Activated CD8-positive, alpha-beta memory T cell treated with anti-CD3 and anti-CD28 coated beads for 48 hours (primary cell): ENCODE measurements around the gene NUBPL.
"Not testable (repeated sequence)": the region's sequence is repeated elsewhere in the genome, so short reads cannot be mapped to it uniquely, and the experiment has no call there.

ENCODE experiments used
- DNase-seq, 3 experiments: peaks; one replicate each; pipeline ENCODE4 v3.0.0-alpha.2; 2020; ENCODE audit warnings: low read depth in 2 of 3, low spot score in 2 of 3

The NUBPL gene

GRCh38 chr14:31668348-31668747, 107.1 kb downstream of the NUBPL start:
- DNase-seq, result no peak

- no peak for DNase-seq
These were observed 111.5 kb downstream of the NUBPL start for GRCh38 chr14:31672709-31673108.

GRCh38 chr14:31677052-31677451, 115.8 kb downstream of the NUBPL start:
- no peak for DNase-seq

DNA sequence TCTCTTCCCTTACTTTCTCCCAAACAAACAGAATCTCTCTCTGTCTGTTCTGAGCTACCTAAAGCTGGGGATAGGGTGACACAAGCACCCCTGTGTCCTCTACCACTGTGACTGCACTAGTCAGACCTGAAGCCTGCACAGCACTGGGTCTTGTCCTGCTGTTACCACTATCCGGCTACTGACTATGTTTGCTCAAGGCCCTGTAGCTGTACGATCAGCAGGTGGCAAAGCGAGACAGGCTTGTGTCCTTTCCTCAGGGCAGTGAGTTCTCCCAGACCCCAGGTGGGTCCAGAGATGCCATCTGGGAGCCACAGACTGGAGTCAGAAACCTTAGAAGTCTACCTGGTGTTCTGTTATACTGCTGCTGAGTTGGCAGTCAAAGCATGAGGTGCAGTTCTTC, 116.4 kb downstream of the NUBPL start:
- no peak for DNase-seq

DNA sequence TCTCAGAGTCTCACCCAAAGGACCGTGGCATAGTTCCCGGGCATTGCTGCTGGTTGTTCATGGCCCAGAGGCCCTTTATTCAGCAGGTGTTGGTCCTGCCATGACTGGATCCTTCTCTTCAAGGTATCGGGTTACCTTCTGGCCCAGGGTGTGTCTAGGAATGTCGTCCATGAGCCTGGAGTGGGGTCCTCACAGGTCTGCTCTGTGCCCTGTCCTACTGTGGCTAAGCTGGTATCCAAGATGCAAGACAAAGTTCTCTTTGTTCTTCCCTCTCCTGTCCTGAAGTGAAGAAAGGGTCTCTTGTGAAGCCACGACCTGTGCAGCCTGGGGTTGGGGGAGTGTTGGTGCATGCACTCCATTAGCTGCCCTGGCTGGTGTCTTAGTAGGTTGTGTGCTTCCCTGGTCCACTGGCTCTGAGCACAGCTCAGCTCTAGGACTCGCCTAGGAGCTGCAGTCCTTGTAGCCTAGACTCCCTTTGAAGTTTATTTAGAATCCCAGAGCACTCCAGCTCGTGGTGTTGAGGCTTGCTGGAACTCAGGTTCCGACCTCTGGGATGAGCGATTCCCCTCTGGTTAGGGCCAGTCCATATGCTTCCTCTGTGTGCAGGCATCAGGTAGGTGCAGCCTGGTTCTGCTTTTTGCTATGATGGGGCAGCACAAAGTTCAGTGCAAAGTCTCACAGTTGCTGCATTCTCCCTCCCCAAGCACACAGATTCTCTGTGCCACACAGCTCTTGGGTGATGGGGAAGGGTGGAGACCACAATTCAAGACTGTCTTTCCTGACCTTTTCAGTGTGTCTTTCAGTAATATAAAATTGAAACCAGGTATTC, 117.4 kb downstream of the NUBPL start:
- no peak for DNase-seq

DNA sequence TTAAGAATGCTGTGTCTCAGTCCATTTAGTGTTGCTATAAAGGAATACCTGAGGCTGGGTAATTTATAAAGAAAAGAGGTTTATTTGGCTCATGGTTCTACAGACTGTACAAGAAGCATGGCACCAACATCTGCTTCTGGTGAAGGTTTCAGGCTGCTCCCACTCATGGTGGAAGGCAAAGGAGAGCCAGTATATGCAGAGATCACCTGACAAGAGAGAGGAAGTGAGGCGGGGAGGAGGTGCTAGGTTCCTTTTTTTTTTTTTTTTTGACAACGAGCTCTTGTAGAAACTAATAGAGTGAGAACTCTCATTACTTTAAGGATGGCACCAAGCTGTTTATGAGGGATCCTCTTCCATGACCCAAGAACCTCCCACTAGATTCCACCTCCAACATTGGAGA, 121.6 kb downstream of the NUBPL start:
- DNase-seq, result no peak

- no peak for DNase-seq
These were observed 126.5 kb downstream of the NUBPL start for GRCh38 chr14:31687726-31688125.

GRCh38 chr14:31690056-31690455, 128.9 kb downstream of the NUBPL start:
- DNase-seq, result no peak

- DNase-seq, result no peak
These were observed 131.2 kb downstream of the NUBPL start for GRCh38 chr14:31692376-31692781.

DNA sequence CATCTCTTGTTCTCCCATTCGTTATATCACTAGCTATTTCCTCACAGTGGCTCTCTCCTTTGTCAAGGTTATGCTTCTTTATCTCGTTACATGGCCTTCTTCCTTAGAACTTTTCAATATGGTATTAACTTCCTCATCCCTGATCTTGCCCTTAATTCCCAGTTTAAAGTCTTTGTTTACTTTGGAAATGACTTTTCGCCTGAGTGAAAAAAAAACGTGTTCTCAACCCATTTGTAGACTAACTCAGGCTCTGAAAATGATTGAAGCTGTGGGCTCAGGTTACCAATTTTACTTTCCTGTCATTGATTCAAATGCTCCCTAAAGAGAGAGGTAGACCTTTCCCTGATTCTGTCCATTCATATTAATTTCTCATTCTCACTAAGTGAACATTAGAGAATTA, 135.2 kb downstream of the NUBPL start:
- no peak for DNase-seq

DNA sequence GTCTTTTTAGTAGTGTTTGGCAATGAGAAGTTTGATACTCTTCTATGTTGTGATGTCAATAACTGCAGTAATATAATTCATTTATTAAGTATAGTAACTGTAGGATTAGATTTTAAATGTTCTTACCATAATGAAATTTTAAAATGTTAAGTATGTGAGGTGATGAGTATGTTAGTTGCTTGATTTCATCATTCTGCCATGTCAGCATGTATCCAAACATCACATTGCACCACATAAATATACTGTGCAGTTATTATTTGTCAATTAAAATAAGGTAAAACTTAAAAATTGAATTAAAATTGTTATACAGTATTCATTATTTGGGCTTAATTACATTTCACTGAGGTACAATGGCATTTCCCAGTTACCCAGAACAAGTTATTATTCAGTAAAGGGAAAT, 138.6 kb downstream of the NUBPL start:
- DNase-seq, result no peak

DNA sequence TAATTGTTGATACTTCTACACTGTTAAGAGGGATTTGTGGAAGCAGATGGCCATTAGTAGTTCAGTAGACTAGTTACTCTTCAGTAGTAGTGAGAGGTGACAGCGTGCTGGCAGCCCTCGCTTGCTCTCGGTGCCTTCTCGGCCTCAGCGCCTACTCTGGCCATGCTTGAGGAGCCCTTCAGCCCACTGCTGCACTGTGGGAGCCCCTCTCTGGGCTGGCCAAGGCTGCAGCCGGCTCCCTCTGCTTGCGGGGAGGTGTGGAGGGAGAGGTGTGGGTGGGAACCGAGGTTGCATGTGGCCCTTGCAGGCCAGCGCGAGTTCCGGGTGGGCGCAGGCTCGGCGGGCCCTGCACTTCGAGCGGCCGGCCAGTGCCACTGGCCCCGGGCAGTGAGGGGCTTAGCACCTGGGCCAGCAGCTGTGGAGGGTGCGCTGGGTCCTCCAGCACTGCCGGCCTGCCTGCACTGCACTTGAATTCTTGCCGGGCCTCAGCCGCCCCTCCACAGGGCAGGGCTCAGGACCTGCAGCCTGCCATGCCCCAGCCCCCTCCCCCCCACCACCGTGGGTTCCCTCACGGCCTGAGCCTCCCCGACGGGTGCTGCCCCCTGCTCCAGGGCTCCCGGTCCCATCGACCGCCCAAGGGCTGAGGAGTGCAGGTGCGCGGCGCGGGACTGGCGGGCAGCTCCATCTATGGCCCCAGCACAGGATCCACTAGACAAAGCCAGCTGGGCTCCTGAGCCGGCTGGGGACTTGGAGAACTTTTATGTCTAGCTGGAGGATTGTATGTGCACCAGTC, 139.3 kb downstream of the NUBPL start:
- no peak for DNase-seq

- no peak for DNase-seq
These were observed 140.9 kb downstream of the NUBPL start for GRCh38 chr14:31702130-31702529.

GRCh38 chr14:31703056-31703455, 141.9 kb downstream of the NUBPL start:
- no peak for DNase-seq

- no peak for DNase-seq
These were observed 144.5 kb downstream of the NUBPL start for GRCh38 chr14:31705731-31706130.

GRCh38 chr14:31708661-31709060, 147.5 kb downstream of the NUBPL start:
- DNase-seq, result not testable (repeated sequence)

DNA sequence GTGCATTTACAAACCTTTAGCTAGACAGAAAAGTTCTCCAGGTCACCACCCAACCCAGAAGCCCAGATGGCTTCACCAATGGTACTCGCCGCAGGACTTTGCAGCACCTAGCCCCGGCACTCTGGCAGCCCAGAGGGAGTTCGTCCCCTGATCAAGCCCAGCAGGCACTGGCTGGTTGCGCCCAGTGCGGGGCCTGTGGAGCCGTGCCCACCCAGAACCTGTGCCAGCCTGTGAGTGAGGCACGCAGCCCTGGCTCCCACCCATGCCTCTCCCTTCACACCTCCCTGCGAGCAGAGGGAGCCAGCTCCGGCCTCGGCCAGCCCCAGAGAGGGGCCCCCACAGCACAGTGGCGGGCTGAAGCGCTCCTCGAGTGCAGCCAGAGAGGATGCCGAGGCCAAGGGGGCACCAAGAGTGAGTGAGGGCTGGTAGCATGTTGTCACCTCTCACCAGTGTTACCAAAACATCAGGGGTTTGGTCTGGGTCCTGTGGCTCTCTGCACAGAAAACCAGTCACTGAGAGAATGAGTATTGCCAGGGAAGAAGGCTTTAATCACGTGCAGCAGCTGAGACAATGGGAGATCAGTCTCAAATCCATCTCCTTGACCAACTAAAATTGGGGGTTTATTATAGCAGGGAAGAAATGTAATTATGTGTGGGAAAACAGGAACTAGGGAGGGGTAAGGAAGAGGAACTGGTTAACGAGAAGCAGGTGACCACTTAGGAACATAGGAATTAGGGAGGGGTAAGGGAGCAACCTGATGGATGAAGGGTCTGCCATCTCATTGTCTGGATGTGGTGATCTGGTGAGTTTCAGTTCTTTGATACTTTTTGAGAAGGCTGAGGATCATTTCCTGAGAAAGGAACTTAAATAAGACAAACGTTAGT, 151.3 kb downstream of the NUBPL start:
- no peak for DNase-seq

DNA sequence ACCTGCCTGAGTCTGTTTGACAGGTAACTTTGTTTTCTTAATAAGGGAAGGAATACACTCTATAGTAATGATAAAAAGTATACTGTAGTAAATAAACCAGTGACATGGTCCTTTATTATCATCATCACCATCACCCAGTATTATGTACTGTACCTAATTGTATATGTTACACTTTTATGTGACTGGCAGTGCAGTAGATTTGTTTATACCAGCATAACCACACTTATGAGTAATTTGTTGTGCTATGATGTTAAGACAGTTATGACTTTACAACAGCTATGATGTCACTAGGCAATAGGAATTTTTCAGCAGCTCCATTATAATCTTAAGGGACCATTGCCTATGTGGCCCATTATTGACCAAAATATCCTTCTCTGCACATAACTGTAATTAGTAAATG, 155.0 kb downstream of the NUBPL start:
- no peak for DNase-seq

- no peak for DNase-seq
These were observed 156.3 kb downstream of the NUBPL start for GRCh38 chr14:31717294-31718085.

DNA sequence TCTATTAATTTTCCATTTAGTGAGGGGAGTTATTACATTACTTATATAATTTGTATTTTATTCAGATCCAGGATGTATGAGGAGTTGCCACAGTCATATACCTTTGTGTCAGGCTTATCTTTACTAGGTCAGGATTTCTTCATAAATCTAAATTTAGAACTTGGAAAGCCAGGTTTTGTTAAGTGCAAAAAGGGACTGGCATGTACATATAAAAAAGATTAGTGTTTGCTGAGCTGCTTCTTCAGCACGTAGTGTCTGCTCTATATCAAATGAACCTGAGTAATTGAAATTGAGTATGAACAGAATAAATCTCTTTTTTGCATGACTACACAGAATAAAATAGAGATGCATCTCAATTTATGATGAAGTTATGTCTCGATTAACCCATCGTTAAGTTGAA, 157.4 kb downstream of the NUBPL start:
- no peak for DNase-seq

GRCh38 chr14:31718985-31719384, 157.8 kb downstream of the NUBPL start:
- DNase-seq, result no peak
